HG03378 (cell line): Measurements from ENCODE around the gene CDK5RAP2.
A peak's percentile ranks its signal among the peaks of the same experiment; 100 is the strongest.
"Not testable (repeated sequence)": the region's sequence is repeated elsewhere in the genome, so short reads cannot be mapped to it uniquely, and the experiment has no call there.

ENCODE experiments used
- ATAC-seq: cut with Tn5 transposase; IDR thresholded peaks from one replicate; pipeline ENCODE4 v1.9.1; 2021; ENCODE audit warnings: mild to moderate bottlenecking, moderate library complexity; ENCODE audit not compliant: unreplicated experiment

CDK5RAP2 gene

DNA sequence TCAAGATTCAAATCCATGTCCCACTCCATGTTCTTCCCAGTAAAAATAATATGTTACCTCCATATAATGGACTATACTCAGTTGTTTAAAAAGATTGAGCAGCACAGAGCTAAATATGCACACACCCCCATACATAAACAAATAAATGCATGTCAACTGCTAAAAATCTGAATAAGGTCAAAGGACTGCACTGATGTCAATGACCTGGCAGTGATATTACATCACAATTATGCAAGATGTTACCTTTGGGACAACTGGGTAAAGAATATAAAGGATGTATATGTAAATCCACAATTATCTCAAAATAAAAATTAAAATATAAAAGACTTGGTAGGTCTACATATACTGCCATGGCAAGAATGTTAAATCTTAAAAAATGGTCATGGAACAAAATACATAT lies 57.9 kb downstream of the CDK5RAP2 start:
- no peak for ATAC-seq

DNA sequence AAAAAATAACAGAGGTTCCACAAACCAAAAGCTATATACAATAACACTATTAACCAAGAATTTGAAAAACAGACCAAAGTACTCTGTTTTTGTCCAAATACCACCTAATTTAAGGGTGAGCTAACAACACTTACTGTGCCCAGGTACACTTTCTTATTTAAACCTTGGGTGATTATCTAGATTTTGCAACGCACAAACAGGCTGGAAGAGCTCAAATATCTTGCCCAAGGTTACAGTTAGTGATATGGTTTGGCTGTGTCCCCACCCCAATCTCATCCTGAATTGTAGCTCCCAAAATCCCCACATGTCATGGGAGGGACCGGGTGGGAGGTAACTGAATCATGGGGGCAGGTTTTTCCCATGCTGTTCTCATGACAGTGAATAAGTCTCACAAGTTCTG lies 58.9 kb downstream of the CDK5RAP2 start:
- no peak for ATAC-seq

DNA sequence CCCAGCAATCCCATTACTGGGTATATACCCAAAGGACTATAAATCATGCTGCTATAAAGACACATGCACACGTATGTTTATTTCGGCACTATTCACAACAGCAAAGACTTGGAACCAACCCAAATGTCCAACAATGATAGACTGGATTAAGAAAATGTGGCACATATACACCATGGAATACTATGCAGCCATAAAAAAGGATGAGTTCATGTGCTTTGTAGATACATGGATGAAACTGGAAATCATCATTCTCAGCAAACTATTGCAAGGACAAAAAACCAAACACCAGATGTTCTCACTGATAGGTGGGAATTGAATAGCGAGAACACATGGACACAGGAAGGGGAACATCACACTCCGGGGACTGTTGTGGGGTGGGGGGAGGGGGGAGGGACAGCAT lies 64.0 kb downstream of the CDK5RAP2 start:
- ATAC-seq, result not testable (repeated sequence)

DNA sequence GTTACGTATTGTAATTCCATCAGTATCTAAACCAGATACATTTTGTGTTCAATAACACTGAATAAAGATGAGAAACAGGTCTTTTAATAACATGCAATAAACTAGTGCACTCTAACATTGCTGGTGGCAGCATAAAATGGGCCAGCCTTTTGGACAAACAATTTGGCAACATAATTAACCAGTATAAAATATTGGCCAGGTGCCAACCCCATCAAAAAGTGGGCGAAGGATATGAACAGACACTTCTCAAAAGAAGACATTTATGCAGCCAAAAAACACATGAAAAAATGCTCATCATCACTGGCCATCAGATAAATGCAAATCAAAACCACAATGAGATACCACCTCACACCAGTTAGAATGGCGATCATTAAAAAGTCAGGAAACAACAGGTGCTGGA lies 64.5 kb downstream of the CDK5RAP2 start:
- not testable (repeated sequence) for ATAC-seq

DNA sequence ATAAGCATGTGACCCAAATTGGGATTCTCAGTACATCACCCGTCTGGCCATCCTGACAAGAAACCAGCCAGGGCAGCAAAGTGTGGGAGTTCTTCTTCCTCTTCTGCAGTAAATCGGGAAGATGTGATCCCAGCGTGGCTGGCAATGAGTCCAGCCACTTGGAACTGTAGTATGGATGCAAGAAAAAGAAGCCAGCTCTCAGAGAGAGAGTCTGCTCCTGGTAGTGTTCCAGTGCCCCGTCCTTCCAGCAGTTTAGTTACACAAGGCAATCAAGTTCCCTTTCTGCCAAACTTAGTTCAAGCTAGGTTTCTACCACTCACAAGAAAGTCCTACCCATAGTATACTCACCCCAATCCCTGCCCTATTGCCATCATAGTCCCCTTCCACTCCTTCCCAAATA lies 65.6 kb downstream of the CDK5RAP2 start:
- no peak for ATAC-seq

DNA sequence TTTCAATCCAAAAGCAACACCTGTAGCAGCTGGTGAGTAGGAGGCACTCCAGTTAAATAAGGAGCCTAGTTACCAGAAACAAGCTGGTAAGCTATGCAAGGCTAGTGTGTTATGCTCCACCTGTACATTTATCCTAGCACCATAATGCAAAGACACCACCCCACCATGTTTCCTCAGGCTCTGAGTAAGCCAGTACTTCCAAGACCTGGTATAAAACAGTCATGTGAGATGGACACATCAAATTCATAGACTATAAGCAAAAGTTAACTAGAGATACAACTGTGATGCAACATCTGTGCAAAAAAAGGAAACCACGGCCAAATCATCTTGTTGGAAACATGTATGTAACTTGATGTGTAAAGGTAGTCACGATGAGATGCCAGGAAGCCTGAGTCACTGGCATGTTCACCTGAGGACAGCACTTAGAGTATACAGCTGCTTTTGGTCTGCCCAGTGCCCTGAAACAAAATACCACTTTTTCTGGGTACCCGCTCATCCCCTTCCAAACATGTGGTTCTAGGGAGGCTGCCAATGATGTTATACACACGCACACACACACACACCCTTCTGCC lies 66.1 kb downstream of the CDK5RAP2 start:
- no peak for ATAC-seq

DNA sequence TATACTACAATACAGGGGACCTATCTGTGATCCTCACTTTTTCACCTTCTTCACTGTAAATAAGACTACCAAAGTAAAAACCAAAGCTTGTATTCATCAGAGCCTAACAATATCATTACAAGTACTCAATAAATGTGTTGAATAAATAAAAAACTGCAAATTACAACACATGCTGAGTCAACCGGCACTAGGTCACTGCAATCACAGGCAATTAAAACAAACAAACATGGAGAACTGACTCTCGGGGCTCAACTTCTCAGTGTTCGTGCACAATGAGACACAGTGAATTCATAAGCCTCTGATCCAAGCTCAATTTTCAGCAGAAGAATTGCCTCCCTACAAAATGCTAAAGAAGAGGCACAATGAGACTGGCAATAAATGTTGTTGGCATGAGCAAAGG lies 69.2 kb downstream of the CDK5RAP2 start:
- no peak for ATAC-seq

DNA sequence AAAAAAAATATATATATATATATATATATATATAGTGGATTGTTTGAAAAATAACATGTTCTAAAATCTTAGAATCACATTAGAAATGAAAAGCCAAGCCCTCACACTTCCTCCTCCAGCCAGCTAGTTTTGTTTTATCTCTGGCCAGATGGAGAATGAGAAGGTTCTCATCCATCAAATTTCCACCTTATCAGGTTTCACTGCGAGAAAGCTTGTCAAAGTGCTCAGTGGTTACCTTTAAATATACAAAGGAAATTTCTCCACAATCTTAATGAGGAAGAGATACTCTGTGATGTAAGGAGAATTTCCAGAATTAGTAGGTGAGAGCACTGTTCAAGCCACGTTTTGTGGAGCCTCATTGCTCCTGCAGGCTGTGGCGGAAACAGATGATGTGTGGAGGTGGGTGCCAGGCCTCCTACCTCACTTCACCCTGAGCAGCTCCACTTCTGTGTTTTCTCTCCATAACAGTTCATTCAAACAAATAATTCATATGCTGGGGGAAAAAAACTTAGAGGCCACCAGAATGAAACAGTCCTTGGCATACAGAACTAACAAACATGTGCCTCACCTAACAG lies 71.9 kb downstream of the CDK5RAP2 start:
- no peak for ATAC-seq

DNA sequence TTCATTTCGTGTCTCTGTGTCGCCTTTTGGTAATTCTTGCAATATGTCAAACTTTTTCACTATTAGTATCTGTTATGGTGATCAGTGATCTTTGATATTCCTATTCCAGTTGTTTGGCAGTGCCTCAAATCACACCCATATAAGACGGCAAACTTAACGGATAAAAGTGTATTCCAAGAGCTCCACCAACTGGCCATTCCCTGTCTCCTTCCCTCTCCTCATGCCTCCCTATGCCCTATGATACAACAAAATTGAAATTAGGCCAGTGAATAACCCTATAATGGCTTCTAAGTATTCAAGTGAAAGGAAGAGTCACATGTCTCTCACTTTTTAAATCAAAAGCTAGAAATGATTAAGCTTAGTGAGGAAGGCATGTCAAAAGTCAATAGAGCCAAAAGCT lies 74.8 kb downstream of the CDK5RAP2 start:
- no peak for ATAC-seq

DNA sequence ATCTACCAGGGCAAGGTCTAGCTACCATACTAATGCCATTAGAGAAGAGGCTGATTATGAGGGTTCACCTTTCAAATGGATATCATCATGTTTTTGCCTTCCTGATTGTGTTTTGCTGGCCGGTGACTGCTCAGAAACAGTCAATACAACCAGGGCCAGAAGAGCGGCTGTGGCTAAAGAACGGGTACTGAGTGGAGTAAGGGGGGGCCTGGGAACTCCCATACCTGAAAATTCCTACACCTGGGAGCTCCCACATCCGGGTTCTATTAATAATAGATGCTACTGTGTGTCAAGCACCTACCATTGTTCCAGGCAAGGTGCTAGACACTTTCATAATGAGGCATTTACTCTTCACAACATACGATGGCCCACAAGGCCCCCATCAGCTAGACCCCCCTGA lies 79.2 kb downstream of the CDK5RAP2 start:
- ATAC-seq, result no peak

DNA sequence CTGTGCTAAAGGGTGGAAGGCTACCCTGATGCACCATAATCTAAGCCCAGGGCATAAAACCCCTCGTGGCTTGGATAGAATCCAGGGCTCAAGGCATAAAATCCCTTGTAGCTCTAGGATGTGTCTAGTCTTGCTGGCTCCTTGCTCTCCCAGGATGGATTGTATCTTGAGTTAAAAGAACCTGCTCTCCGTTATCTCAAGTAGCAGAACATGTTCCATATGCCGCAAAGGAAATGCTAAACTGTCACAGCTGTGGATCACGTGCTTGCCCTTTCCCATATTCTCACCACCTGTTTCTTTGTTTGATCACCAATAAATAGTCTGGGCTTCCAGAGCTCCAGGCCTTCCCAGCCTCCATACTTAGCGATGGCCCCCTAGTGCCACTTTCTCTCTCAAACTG lies 82.1 kb downstream of the CDK5RAP2 start:
- not testable (repeated sequence) for ATAC-seq

DNA sequence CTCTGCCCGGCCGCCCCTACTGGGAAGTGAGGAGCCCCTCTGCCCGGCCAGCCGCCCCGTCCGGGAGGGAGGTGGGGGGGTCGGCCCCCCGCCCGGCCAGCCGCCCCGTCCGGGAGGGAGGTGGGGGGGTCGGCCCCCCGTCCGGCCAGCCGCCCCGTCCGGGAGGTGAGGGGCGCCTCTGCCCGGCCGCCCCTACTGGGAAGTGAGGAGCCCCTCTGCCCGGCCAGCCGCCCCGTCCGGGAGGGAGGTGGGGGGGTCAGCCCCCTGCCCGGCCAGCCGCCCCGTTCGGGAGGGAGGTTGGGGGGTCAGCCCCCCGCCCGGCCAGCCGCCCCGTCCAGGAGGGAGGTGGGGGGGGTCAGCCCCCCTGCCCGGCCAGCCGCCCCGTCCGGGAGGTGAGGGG lies 83.5 kb downstream of the CDK5RAP2 start:
- not testable (repeated sequence) for ATAC-seq

DNA sequence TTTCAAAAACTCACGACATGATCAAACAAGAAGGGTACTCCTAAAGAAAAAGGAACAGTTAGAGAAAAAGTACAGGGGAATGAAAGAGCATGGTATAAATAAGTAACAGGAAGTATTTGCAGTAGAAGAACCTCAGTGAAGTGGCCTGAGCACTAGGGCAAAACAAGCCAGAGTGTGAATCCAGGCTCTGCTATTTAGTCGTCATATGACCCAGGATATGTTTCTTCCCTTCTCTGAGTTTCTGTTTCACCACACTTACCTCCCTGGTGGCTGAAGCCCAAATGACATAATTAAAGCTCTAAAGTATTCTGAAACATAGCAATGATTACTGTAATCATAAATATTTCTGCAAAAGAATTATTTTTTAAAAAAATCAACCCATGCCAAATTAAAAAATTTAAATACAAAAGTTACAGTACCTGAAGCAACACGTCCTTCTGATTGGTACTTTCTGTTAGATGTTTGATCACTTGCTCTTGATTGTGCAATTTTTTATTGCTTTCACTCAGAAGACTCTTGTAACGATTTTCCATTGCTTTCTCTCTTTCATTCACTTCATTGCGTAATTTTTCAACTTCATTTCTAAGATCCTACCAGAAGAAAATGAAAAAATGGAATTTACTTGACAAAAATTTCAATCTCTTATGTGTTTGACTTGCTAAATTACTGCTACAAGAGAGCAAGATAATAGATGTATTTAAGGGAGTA lies 88.9 kb downstream of the CDK5RAP2 start:
- peak; percentile 94 for ATAC-seq

DNA sequence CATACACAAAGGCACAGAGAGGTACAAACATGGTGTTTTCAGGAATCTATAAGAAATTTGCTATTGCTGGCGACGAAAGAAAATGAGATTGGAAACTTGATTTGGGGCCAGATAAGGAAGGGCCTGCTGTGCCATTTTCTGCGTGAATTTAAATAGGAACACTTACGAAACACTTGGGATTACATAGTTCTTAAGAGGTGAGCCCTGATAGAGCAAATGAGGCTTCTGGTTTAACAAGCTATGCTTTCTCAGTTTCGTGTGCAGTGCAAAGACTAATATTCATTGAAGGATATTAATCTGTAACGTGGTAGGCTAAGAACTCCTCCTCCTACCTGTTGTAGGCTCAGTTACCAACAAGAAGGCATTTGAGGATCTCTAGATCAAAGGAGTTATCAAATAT lies 93.1 kb downstream of the CDK5RAP2 start:
- ATAC-seq, result no peak

DNA sequence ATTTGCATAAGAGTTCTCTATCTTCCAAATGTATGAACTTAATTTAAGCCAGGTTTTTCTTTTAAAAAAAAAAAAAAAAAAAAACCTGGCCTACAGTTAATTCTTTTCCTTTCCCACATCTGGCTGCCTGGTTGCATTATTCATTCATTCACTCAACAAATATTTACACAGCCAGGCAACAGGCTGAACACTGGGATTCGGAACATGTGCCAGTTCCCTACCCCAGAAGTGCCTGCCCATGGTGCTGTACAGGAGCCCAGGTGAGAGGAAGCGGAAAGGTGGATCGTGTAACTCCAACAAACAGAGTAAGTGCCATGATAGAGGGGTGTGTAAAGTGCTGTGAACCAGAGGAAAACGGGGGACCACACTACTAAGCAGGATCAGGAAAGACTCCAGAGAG lies 93.6 kb downstream of the CDK5RAP2 start:
- ATAC-seq, result no peak

DNA sequence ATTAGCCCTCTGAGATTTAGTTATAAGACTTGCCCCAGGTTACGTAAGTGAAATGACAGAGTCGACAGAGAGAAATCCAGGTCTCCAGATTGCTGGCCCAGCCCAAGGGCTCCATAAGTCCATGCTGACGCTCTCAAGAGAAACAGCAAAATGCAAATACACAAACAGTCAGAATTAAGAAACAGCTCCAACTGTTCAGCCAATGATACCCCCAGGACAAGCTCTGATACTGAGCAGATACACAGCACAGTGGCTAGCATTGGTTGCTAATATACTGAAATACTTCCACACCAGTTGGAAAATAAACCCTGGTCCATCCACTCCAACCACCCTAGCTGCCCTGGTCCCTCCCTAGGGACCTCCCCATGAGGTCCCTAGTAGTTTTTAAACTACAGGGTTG lies 94.2 kb downstream of the CDK5RAP2 start:
- no peak for ATAC-seq

DNA sequence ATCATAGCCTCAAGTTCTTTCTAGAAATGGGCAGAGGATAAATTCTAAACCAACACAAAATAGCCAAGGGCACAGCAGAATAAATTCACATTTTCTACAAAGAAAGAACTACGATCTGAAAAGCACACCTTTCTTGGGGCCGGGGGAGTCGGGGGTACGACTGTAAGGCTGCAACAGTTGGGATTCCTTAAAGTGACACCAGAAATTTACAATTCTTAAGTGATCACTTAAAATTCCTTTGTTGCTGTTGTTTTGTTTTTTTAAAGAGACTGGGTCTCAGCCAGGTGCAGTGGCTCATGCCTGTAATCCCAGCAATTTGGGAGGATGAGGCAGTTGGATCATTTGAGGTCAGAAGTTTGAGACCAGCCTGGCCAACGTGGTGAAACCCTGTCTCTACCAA lies 95.8 kb downstream of the CDK5RAP2 start:
- ATAC-seq, result no peak

DNA sequence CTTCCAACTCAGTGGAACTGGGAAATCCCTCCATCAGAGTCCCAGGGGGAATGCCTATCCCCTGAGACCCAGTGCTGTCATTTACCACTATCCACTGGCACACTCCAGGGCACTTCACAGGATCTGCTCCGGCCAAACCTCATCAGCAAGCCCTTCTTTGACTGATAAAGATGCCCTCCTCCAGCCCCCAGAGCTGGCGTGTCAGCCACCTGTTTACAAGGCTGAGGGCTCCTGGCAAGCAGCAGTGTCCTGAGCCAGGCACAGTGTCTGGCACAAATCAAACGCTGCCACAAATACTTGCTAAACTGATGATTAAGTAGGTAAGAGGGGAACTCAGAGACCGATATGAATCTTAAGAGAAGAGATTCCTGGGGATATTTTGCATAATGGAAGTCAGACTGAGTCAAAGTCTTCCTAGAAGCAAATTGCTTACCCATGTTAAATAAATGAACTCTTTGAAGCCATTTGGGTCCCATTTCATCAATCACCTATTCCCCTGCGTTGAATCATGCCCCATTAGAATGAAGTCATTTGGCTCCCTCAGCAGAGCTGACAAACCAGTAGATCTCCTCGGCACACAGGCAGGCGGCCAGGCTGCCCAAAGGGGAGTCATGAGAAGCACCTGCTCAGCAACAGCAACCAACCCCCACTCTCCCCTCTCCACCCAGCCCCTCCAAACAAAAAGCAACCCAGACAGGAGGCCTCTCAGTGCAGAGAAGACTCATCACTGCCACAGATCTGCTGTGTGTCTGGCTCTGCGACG lies 97.4 kb downstream of the CDK5RAP2 start:
- no peak for ATAC-seq

DNA sequence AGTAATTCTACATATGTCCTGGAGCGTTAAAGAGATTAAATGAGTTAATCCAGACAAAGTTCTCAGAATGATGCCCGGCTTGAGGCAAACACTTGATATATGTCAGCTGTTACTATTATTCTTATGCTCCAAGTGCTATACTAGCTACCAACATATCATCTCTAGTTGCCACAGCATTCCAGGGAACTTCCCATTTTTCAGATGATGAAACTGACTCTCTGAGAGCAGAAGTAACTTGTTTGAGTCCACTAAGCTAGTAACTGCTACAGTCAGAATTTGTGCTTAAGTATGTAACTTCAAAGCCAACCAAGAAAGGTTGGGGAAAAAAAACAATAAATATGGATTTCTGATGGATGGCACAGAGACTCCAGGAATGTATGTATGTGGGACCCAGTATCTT lies 98.1 kb downstream of the CDK5RAP2 start:
- ATAC-seq, result no peak

DNA sequence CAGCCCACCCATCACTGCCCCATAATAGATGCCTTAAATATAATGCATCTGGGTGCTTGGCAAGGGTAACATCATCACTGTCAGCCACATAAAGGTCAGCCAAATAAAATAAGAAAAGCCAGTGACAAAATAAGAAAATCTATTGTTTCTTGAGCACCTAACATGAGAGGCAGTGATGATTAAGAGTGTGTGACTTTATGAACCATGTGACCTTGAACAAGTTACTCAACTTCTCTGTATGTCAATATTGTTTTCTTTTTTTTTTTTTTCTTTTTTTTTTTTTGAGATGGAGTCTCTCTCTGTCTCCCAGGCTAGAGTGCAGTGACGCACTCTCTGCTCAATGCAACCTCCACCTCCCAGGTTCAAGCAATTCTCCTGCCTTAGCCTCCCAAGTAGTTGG lies 98.7 kb downstream of the CDK5RAP2 start:
- ATAC-seq, result no peak

DNA sequence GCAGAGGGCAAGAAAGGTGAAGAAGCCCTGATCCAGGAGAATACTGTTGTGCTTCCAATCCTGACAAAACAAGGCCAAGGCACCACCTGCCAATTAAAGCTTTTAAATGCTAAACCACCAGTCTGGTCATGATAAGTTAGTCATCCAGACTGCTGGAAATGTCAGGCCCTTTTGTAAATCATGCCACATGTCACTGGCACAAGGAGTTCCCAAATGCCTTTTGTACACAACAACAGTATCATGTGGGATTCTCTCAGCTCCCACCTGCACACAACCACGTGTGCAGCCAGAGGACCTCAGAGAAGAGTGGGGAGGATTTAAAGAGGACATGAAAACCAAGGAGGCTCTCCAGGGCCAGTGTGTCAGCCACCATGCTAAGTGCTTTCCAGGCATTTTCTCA lies 99.3 kb downstream of the CDK5RAP2 start:
- ATAC-seq, result no peak

DNA sequence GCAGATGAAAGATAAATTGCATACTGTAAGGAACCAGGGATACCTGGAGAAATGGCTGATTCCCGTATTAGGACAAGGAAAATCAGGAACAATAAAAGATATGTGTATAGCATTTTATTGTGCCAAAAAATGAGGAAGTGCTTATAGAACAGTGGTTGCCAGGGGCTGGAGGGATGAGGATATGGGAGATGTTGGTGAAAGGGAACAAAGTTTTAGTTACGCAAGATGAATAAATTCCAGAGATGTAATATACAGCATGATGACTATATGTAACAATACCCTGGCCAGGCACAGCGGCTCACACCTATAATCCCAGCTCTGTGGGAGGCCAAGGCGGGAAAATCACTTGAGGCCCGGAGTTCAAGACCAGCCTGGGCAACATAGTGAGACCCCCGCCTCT lies 101.8 kb downstream of the CDK5RAP2 start:
- no peak for ATAC-seq
